HG02763 (cell line): ENCODE results near the gene ZDHHC24.

ENCODE experiments used
- ATAC-seq: cut with Tn5 transposase; IDR thresholded peaks from one replicate; pipeline ENCODE4 v1.9.1; 2021; ENCODE audit warnings: mild to moderate bottlenecking, moderate library complexity; ENCODE audit not compliant: unreplicated experiment

The ZDHHC24 gene

GRCh38 chr11:66566221-66566620 is 20.4 kb upstream of the ZDHHC24 start:
- no peak for ATAC-seq

GRCh38 chr11:66564984-66565383 is 19.1 kb upstream of the ZDHHC24 start:
- no peak for ATAC-seq

GRCh38 chr11:66564538-66564937 is 18.7 kb upstream of the ZDHHC24 start:
- no peak for ATAC-seq

- ATAC-seq, result no peak
Measured at GRCh38 chr11:66563832-66564231, 18.0 kb upstream of the ZDHHC24 start.

- no peak for ATAC-seq
Measured at GRCh38 chr11:66562907-66563583, 17.2 kb upstream of the ZDHHC24 start.

GRCh38 chr11:66562275-66562674 is 16.4 kb upstream of the ZDHHC24 start:
- no peak for ATAC-seq

- no peak for ATAC-seq
Measured at GRCh38 chr11:66561975-66562248, 16.1 kb upstream of the ZDHHC24 start.

- ATAC-seq, result no peak
Measured at GRCh38 chr11:66561178-66561974, 15.5 kb upstream of the ZDHHC24 start.

GRCh38 chr11:66559866-66560676 is 14.2 kb upstream of the ZDHHC24 start:
- ATAC-seq, result no peak

- ATAC-seq, result no peak
Measured at GRCh38 chr11:66559142-66559865, 13.5 kb upstream of the ZDHHC24 start.

GRCh38 chr11:66557733-66558326 is 12.0 kb upstream of the ZDHHC24 start:
- ATAC-seq, result no peak

- ATAC-seq, result no peak
Measured at GRCh38 chr11:66556086-66556485, 10.2 kb upstream of the ZDHHC24 start.

GRCh38 chr11:66555416-66555815 is 9.6 kb upstream of the ZDHHC24 start:
- ATAC-seq, result no peak

GRCh38 chr11:66554602-66555001 is 8.8 kb upstream of the ZDHHC24 start:
- ATAC-seq, result no peak

GRCh38 chr11:66550887-66551286 is 5.0 kb upstream of the ZDHHC24 start:
- no peak for ATAC-seq

- no peak for ATAC-seq
Measured at GRCh38 chr11:66549696-66550095, 3.8 kb upstream of the ZDHHC24 start.

- ATAC-seq, result no peak
Measured at GRCh38 chr11:66548774-66549630, 3.2 kb upstream of the ZDHHC24 start.

GRCh38 chr11:66548041-66548440 is 2.2 kb upstream of the ZDHHC24 start:
- no peak for ATAC-seq

- ATAC-seq, result no peak
Measured at GRCh38 chr11:66547662-66548009, 1.8 kb upstream of the ZDHHC24 start.
